GM12878 (cell line): ENCODE results near the gene TXNDC16. TPM values are rescaled to one million over a fixed set of nuclear protein-coding genes. Genes with fewer than 3 reads are reported as not detected.

Experiments
- ATF7 ChIP-seq: fragments of 450-650 bp; IDR thresholded peaks from 2 replicates; pipeline ENCODE4 v1.6.1; 2016; ENCODE audit warnings: low read depth, mild to moderate bottlenecking
- BHLHE40 ChIP-seq, 2 experiments: fragments of 450-650 bp in 1 of 2; IDR thresholded peaks; 2 replicates each; pipeline ENCODE4 v1.6.1; 2011 to 2017; ENCODE audit warnings: low read depth in 2 of 2, borderline replicate concordance in 1 of 2, improper control_type of control experiment in 1 of 2, low read length in 1 of 2, mild to moderate bottlenecking in 1 of 2
- CHD4 ChIP-seq: fragments of 200-600 bp; sonication (generic); IDR thresholded peaks from 2 replicates; pipeline ENCODE4 v1.6.1; 2016; ENCODE audit warnings: mild to moderate bottlenecking
- EED ChIP-seq: sonication (generic); IDR thresholded peaks from 2 replicates; pipeline ENCODE4 v1.6.1; 2016; ENCODE audit warnings: antibody characterized with exemption, low read depth
- EP300 ChIP-seq, 2 experiments: fragments of 150-350 bp in 1 of 2; IDR thresholded peaks; 2 replicates each; pipeline ENCODE4 v1.6.1; 2011 to 2012; ENCODE audit warnings: low read depth in 2 of 2, low read length in 2 of 2, borderline replicate concordance in 1 of 2, improper control_type of control experiment in 1 of 2, inconsistent platforms in 1 of 2; ENCODE audit not compliant: control insufficient read depth in 1 of 2
- EZH2 ChIP-seq: IDR thresholded peaks from 2 replicates; pipeline ENCODE4 v1.6.1; 2012; ENCODE audit warnings: low read depth, mild to moderate bottlenecking, control low read depth, inconsistent platforms, low read length, borderline replicate concordance; ENCODE audit not compliant: control insufficient read depth
- FOXM1 ChIP-seq: IDR thresholded peaks from 2 replicates; pipeline ENCODE4 v1.6.1; 2012; ENCODE audit warnings: low read depth, mild to moderate bottlenecking, inconsistent platforms, low read length, moderate library complexity
- HDAC2 ChIP-seq: fragments of 200-600 bp; sonication (generic); IDR thresholded peaks from 2 replicates; pipeline ENCODE4 v1.6.1; 2017
- HDGF ChIP-seq: fragments of 450-650 bp; IDR thresholded peaks from 2 replicates; pipeline ENCODE4 v1.6.1; 2016; ENCODE audit warnings: antibody characterized with exemption
- IRF4 ChIP-seq: IDR thresholded peaks from 2 replicates; pipeline ENCODE4 v1.6.1; 2011; ENCODE audit warnings: low read depth, low read length
- JUNB ChIP-seq: IDR thresholded peaks from 2 replicates; pipeline ENCODE4 v1.6.1; 2016; ENCODE audit warnings: antibody characterized with exemption, mild to moderate bottlenecking
- KAT2A ChIP-seq: conservative IDR thresholded peaks from 2 replicates; pipeline ENCODE4 v1.6.1; 2011; ENCODE audit warnings: low read depth, low read length; ENCODE audit not compliant: control insufficient read depth
- KLF5 ChIP-seq: fragments of 450-650 bp; IDR thresholded peaks from 2 replicates; pipeline ENCODE4 v1.6.1; 2014; ENCODE audit warnings: mild to moderate bottlenecking; ENCODE audit not compliant: partially characterized antibody
- LARP7 ChIP-seq: fragments of 450-650 bp; IDR thresholded peaks from 2 replicates; pipeline ENCODE4 v1.6.1; 2017; ENCODE audit warnings: mild to moderate bottlenecking
- MEF2B ChIP-seq: fragments of 450-650 bp; IDR thresholded peaks from 2 replicates; pipeline ENCODE4 v1.6.1; 2018; ENCODE audit warnings: mild to moderate bottlenecking, moderate library complexity; ENCODE audit not compliant: partially characterized antibody, poor library complexity, severe bottlenecking
- MYB ChIP-seq: fragments of 150-350 bp; IDR thresholded peaks from 2 replicates; pipeline ENCODE4 v1.6.1; 2014; ENCODE audit warnings: mild to moderate bottlenecking, low read depth, low read length, borderline replicate concordance
- NFYB ChIP-seq: IDR thresholded peaks from 2 replicates; pipeline ENCODE4 v1.6.1; 2011; ENCODE audit warnings: low read depth, mild to moderate bottlenecking, low read length, improper control_type of control experiment, moderate library complexity; ENCODE audit not compliant: insufficient read depth
- NR2F1 ChIP-seq: fragments of 450-650 bp; conservative IDR thresholded peaks from 2 replicates; pipeline ENCODE4 v1.6.1; 2017; ENCODE audit warnings: mild to moderate bottlenecking
- PAX8 ChIP-seq: fragments of 450-650 bp; IDR thresholded peaks from 2 replicates; pipeline ENCODE4 v1.6.1; 2017; ENCODE audit warnings: mild to moderate bottlenecking, moderate library complexity
- RCOR1 ChIP-seq: conservative IDR thresholded peaks from 2 replicates; pipeline ENCODE4 v1.6.1; 2012; ENCODE audit warnings: low read depth, low read length, improper control_type of control experiment
- RFX5 ChIP-seq: IDR thresholded peaks from 2 replicates; pipeline ENCODE4 v1.6.1; 2011; ENCODE audit warnings: low read depth, low read length, improper control_type of control experiment
- SMC3 ChIP-seq: IDR thresholded peaks from 2 replicates; pipeline ENCODE4 v1.6.1; 2011; ENCODE audit warnings: low read length, improper control_type of control experiment, borderline replicate concordance
- SPI1 ChIP-seq: IDR thresholded peaks from 2 replicates; pipeline ENCODE4 v1.6.1; 2011; ENCODE audit warnings: low read depth, mild to moderate bottlenecking, low read length, moderate library complexity, borderline replicate concordance; ENCODE audit not compliant: insufficient read depth
- SREBF1 ChIP-seq: IDR thresholded peaks from 2 replicates; pipeline ENCODE4 v1.6.1; 2012; ENCODE audit warnings: mild to moderate bottlenecking, low read length
- TCF12 ChIP-seq: IDR thresholded peaks from 2 replicates; pipeline ENCODE4 v1.6.1; 2011; ENCODE audit warnings: low read depth, mild to moderate bottlenecking, low read length
- TCF7 ChIP-seq: IDR thresholded peaks from 2 replicates; pipeline ENCODE4 v1.6.1; 2014; ENCODE audit warnings: antibody characterized with exemption, borderline replicate concordance
- ZNF24 ChIP-seq: fragments of 450-650 bp; IDR thresholded peaks from 2 replicates; pipeline ENCODE4 v1.6.1; 2017; ENCODE audit warnings: antibody characterized with exemption, mild to moderate bottlenecking
- ZZZ3 ChIP-seq: IDR thresholded peaks from 2 replicates; pipeline ENCODE4 v1.6.1; 2011; ENCODE audit warnings: low read depth; ENCODE audit not compliant: control insufficient read depth, insufficient read length
- polyA plus RNA-seq, 11 experiments: library from polyadenylated mRNA; depleted of rRNA in 4 of 11; unstranded in 6 of 11; stranded (reverse) in 5 of 11; fragments of >200 nt; fragmentation: Nextera tagmentation in 4 of 11; fragmentation: Illumina TruSeq in 1 of 11; extraction: Ambion mirVana in 4 of 11; extraction: Trizol in 1 of 11; gene quantifications; 1 replicate in 1 of 11; 2 replicates in 10 of 11; pipeline versions ENCODE4 v1.2.1 to v1.2.3, GENCODE V29; 2011 to 2016; ENCODE audit warnings: inconsistent platforms in 2 of 11, missing spikeins in 2 of 11, low read depth in 1 of 11
- total RNA-seq, 4 experiments: library from RNA; depleted of rRNA in 3 of 4; stranded (reverse); fragments of >200 nt in 3 of 4; fragmentation: Illumina TruSeq in 1 of 4; extraction: Trizol in 1 of 4; gene quantifications; 2 replicates each; pipeline versions ENCODE4 v1.2.1 to v1.2.3, GENCODE V29; 2013 to 2021
- TF ChIP-seq, protein P1 (sequence below): fragments of 450-650 bp; IDR thresholded peaks from 2 replicates; pipeline ENCODE4 v1.6.1; 2017; ENCODE audit warnings: mild to moderate bottlenecking, moderate library complexity

Gene TXNDC16
- total and polyA plus RNA-seq, 10 of the 15 experiments (the other 5 are each of a cell fraction or from before 2014, with no cell fraction given), result 1.2 to 7.9 (median 5.5) TPM

DNA sequence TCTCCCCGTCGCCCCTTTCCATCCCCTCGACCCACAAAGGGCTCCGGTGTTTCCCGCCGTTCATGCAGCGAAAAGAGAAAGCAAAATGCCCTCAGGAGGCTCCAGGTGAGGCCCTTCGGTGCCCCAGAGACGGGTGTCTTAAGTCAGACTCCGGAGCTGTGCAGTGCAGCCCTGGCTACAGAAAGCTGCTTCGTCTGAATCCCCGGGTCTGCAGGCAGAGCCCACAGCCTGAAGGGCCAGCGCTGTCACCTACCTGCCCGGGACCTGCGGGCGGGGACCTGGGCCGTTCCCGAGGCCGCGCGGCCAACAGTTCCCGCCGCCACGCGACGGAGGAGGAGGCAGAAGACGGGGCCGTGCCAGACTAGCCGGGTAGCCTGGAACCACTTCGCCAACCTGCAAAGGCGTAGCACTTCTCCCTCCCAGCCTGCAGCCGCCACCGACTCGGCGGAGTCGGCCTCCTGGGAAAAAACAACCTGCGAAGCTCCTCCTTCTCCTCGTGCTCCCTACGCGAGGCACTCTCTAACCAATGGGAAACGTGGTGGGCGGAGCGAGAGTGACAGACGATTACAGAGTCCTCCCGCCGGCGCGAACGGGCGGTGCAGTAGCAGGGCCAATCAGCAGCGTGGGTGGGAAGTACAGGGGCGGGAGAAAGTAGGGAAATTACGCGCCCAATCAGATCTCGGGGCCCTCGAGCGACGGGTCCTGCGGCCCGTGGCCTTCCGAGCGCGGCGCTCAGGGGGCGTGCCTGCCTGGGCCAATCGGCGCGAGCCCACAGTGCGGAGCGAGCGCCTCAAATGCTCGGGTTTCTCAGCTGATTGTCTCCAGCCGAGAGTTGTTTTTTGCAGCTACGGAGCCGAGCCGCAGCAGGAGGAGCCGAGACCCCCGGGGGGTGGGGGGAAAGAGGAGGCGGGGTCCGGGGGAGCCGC lies at the start of gene TXNDC16, which contains the start of gene GPR137C (continued):
- TF ChIP-seq IRF4 (no peak), SREBF1 (no peak), PAX8 (no peak), RFX5 (peak; percentile 80), ATF7 (no peak), KAT2A (no peak), FOXM1 (no peak), SPI1 (no peak), MEF2B (peak; percentile 87), EED (no peak), EZH2 (no peak), ZNF24 (no peak), EP300 (IDR thresholded peaks at IDR 0.05; ENCODE audit: borderline replicate concordance in 1 of 2, control insufficient read depth in 1 of 2, low read depth in 2 of 2, low read length in 2 of 2) (0 out of 4 replicates have a peak, but pooled peaks of 1 of the 2 experiments have one; percentile 21), ZZZ3 (no peak), MYB (no peak), LARP7 (peak; percentile 76), NFYB (peak; percentile 96), BHLHE40 (IDR thresholded peaks at IDR 0.05; ENCODE audit: borderline replicate concordance in 1 of 2, low read depth in 2 of 2, low read length in 1 of 2) (peak; percentile 82 to 88), TCF7 (no peak), HDGF (peak; percentile 96), JUNB (no peak), HDAC2 (no peak), CHD4 (no peak), NR2F1 (no peak), RCOR1 (no peak), TCF12 (peak; percentile 26; the same call in 1 of the 2 replicates), KLF5 (peak; percentile 32), SMC3 (no peak)
- TF ChIP-seq, protein P1, sequence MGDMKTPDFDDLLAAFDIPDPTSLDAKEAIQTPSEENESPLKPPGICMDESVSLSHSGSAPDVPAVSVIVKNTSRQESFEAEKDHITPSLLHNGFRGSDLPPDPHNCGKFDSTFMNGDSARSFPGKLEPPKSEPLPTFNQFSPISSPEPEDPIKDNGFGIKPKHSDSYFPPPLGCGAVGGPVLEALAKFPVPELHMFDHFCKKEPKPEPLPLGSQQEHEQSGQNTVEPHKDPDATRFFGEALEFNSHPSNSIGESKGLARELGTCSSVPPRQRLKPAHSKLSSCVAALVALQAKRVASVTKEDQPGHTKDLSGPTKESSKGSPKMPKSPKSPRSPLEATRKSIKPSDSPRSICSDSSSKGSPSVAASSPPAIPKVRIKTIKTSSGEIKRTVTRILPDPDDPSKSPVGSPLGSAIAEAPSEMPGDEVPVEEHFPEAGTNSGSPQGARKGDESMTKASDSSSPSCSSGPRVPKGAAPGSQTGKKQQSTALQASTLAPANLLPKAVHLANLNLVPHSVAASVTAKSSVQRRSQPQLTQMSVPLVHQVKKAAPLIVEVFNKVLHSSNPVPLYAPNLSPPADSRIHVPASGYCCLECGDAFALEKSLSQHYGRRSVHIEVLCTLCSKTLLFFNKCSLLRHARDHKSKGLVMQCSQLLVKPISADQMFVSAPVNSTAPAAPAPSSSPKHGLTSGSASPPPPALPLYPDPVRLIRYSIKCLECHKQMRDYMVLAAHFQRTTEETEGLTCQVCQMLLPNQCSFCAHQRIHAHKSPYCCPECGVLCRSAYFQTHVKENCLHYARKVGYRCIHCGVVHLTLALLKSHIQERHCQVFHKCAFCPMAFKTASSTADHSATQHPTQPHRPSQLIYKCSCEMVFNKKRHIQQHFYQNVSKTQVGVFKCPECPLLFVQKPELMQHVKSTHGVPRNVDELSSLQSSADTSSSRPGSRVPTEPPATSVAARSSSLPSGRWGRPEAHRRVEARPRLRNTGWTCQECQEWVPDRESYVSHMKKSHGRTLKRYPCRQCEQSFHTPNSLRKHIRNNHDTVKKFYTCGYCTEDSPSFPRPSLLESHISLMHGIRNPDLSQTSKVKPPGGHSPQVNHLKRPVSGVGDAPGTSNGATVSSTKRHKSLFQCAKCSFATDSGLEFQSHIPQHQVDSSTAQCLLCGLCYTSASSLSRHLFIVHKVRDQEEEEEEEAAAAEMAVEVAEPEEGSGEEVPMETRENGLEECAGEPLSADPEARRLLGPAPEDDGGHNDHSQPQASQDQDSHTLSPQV, result no peak
